ENCODE data around the gene CIITA.
"Not testable (repeated sequence)": the region's sequence is repeated elsewhere in the genome, so short reads cannot be mapped to it uniquely, and the experiment has no call there.

The CIITA gene

DNA sequence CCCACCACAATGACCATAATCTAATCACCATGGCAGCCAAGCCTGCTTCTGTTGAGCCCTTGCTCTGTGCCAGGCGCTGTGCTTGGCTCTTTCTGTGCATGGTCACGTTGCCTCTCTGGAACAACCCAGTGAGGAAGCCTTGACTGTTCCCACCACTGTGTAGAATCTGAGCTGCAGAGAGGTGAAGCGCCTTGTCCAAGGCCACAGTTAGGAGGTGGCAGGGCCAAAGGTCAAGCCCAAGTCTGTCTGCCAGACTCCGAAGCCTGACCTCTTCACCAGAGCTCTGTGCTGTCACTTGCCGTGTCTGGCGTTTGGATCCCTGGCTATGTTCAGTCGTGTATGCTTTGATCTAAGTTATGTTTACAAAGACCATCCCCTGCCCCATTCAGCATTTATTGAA lies 77.9 kb downstream of the CIITA start:
- Histone ChIP-seq H3K36me3 (ENCODE audit: control insufficient read depth, insufficient read depth, low read length) (no peaks in the 10 kb centered on the region), H3K27me3 (ENCODE audit: control insufficient read depth, insufficient read depth, low read length, poor library complexity, severe bottlenecking) (no peaks in the 10 kb centered on the region), H3K4me3 (ENCODE audit: insufficient read depth, low read depth, low read length) (no peak overlapping the region), H3K4me1 (ENCODE audit: control insufficient read depth, insufficient read depth, low read length) (peaks cover 6% of the 10 kb centered on the region), H3K9me3 (ENCODE audit: control insufficient read depth, low read length) (no peaks in the 10 kb centered on the region), H3K27ac (ENCODE audit: insufficient read depth, low read depth, low read length, poor library complexity, severe bottlenecking) (no peak overlapping the region)
- WGBS, 2 experiments = 93 to 94% methylated on average over 7 of the region's 7 CpGs

DNA sequence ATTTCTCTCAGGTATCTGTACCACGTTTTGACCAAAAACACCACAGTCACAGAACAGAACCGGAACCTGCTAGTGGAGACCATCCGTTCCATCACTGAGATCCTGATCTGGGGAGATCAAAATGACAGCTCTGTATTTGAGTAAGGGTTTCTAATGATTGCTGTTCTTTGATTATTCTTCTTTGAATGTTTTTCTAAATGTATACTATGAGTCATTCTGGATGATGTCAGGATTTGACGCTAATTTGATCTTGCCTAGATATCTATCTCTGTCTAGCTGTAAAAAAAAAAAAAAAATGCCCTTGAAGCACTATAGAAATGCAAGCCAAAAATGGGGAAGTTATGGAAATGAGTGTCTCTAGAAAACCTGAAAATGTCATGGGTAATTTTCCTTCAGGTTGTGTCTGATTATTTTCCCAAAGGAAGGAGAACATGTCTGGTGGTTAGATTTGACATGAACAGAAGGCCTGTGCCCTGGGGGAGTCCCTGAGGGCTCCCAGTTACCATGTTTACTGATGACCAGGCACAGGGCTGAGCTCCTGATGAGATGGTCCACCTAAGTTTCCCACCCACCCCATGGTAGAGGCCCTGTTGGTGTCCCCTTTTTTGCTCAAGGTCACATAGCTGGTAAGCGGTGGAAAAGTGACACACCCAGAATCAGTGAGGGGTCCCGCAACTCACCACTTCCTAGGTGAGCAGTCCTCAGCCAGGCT lies 80.9 kb downstream of the CIITA start:
- Histone ChIP-seq H3K36me3 (ENCODE audit: control insufficient read depth, insufficient read depth, low read length) (peaks cover 6% of the 10 kb centered on the region), H3K9me3 (ENCODE audit: control insufficient read depth, low read length) (no peaks in the 10 kb centered on the region), H3K4me1 (ENCODE audit: control insufficient read depth, insufficient read depth, low read length) (no peaks in the 10 kb centered on the region), H3K27me3 (ENCODE audit: control insufficient read depth, insufficient read depth, low read length, poor library complexity, severe bottlenecking) (no peaks in the 10 kb centered on the region), H3K27ac (ENCODE audit: insufficient read depth, low read depth, low read length, poor library complexity, severe bottlenecking) (no peak overlapping the region), H3K4me3 (ENCODE audit: insufficient read depth, low read depth, low read length) (no peak overlapping the region)
- WGBS, 2 experiments = 93 to 95% methylated on average over 6 of the region's 6 CpGs

DNA sequence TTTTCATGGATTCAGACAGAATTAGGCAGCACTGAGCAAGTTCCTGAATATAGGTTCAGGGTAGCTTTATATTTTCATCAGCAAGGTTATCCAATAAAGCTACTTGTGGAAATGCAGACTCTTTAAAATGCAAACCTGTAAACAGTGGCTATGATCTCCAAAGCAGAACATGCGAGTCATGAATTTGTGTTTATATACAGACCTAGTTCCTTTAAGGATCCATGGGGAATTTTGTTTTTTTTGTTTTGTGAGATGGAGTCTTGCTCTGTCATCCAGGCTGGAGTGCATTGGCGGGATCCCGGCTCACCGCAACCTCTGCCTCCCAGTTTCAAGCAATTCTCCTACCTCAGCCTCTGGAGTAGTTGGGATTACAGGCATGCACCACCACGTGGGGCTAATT lies 82.2 kb downstream of the CIITA start:
- peaks cover 6% of the 10 kb centered on the region for H3K36me3 ChIP-seq (ENCODE audit: control insufficient read depth, insufficient read depth, low read length)
- WGBS, 2 experiments = 91% methylated on average over 5 of the region's 5 CpGs
- no peak overlapping the region for H3K4me3 ChIP-seq (ENCODE audit: insufficient read depth, low read depth, low read length)
- H3K27me3 ChIP-seq (ENCODE audit: control insufficient read depth, insufficient read depth, low read length, poor library complexity, severe bottlenecking) = no peaks in the 10 kb centered on the region
- H3K9me3 ChIP-seq (ENCODE audit: control insufficient read depth, low read length) = no peaks in the 10 kb centered on the region
- H3K27ac ChIP-seq (ENCODE audit: insufficient read depth, low read depth, low read length, poor library complexity, severe bottlenecking) = no peak overlapping the region
- no peaks in the 10 kb centered on the region for H3K4me1 ChIP-seq (ENCODE audit: control insufficient read depth, insufficient read depth, low read length)

DNA sequence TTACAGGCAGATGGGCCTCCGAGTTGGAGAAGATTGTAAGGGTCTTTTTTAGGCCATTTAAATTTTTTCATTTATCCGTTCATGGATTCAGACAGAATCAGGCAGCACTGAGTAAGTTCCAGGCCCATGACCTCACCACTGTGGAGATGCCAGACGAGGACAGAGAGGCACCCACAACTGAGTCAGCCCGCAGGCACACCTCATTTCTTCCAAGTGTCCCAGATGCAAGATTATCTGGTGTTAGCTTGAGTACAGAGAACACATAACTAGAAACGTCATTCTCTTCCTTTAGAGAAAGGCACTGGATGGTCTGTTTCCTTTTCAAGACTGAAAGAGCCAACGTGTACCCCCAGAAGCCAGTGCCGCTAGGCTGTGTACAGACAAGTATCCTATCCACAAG lies 84.2 kb downstream of the CIITA start:
- WGBS, 2 experiments = 92 to 94% methylated on average over 7 of the region's 7 CpGs
- Histone ChIP-seq H3K9me3 (ENCODE audit: control insufficient read depth, low read length) (no peaks in the 10 kb centered on the region), H3K36me3 (ENCODE audit: control insufficient read depth, insufficient read depth, low read length) (peaks cover 6% of the 10 kb centered on the region), H3K4me1 (ENCODE audit: control insufficient read depth, insufficient read depth, low read length) (no peaks in the 10 kb centered on the region), H3K27ac (ENCODE audit: insufficient read depth, low read depth, low read length, poor library complexity, severe bottlenecking) (no peak overlapping the region), H3K4me3 (ENCODE audit: insufficient read depth, low read depth, low read length) (no peak overlapping the region), H3K27me3 (ENCODE audit: control insufficient read depth, insufficient read depth, low read length, poor library complexity, severe bottlenecking) (no peaks in the 10 kb centered on the region)

DNA sequence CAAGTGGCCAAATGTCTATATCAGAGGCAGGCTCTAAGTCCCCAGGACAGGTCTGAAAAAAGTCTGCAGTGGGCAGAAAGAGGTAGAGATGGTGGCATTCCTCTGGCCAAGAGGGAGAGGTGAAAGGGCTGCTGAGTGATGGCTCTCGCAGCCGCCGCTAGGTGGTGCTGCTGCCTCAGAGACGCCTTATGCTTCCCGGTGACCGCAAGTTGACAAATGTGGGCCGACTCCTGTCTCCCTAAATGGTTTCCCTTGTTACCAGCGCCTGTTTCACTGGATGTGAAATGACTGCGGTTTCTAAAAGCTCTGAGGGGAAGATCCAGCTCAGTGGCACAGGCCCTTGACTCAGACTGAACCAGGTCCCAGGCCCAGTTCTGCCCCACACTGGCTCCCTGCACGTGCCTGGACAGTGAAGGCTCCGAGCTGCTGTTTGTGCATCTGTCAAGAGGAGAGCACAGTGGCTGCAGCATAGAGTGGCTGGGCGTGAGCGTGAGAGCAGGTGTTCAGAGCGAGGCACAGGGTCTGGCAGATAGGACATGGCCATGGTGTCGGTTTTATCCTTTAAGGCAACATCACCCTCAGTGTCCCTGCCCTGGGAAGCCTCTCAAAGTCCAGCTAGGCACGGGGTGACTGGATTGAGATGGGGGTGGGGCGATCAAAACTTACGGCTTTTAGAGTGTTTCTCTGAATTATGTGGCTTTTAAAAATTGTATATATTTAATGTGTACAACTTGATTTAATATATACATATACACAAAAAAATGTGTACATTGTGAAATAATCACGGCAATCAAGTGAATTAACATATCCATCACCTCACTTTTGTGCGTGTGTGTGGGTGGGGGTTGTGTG lies 87.3 kb downstream of the CIITA start:
- Histone ChIP-seq H3K36me3 (ENCODE audit: control insufficient read depth, insufficient read depth, low read length) (peaks cover 6% of the 10 kb centered on the region), H3K27me3 (ENCODE audit: control insufficient read depth, insufficient read depth, low read length, poor library complexity, severe bottlenecking) (no peaks in the 10 kb centered on the region), H3K4me1 (ENCODE audit: control insufficient read depth, insufficient read depth, low read length) (no peaks in the 10 kb centered on the region), H3K4me3 (ENCODE audit: insufficient read depth, low read depth, low read length) (no peak overlapping the region), H3K9me3 (ENCODE audit: control insufficient read depth, low read length) (no peaks in the 10 kb centered on the region), H3K27ac (ENCODE audit: insufficient read depth, low read depth, low read length, poor library complexity, severe bottlenecking) (no peak overlapping the region)
- 52 to 54% methylated on average over 19 to 20 of the region's 20 CpGs for WGBS, 2 experiments

DNA sequence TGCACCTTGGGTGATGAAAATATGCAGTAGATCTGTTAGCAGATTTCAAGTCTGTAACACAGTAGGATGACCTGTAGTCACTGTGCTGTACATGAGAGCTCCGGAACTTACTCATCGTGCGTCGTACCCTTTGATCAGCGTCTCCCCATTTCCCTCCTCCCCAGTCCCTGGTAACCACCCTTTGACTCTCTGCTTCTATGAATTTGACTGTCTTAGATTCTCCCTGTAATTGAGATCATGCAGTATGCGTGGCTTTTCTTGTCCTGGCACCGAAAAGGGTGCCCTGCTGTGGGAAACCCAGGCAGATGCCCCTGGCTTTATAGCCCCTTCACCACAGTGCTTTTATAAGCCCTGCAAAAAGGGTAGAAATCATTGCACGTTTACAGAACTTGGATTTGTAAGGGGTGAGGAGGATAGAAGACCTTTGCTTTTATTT lies 87.9 kb downstream of the CIITA start:
- H3K4me1 ChIP-seq (ENCODE audit: control insufficient read depth, insufficient read depth, low read length) = no peaks in the 10 kb centered on the region
- H3K27ac ChIP-seq (ENCODE audit: insufficient read depth, low read depth, low read length, poor library complexity, severe bottlenecking) = no peak overlapping the region
- 93 to 97% methylated on average over 8 of the region's 8 CpGs for WGBS, 2 experiments

DNA sequence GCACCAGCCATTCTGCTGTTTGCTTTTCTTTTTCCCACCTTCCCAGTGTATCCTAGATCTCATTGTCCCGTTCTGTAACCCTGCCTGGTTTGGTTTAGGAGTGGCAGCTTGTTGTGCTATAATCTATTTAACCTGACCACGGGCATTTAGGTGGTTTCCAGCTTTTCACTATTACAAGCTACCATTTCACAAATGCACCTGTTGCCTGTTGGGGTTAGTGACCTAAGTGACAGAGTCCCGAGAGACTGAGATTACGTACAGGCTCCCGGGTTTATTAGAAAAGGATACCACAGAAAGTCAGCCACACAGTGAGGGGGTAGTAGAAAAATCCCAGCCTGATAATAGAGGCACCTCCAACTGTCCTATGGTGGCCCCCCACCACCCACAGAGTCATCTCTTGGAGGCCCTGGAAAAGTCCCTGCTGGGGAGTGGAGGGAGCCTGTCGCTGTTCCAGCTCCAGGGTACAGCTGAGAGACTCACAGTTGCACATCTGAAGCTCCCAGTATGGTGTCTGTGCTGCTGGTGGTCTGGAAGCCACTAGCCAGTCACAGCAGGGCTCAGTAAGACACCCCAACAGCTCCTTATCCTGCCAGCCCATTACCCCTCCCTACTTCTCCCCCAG lies 88.5 kb downstream of the CIITA start:
- Histone ChIP-seq H3K36me3 (ENCODE audit: control insufficient read depth, insufficient read depth, low read length) (peaks cover 6% of the 10 kb centered on the region), H3K27ac (ENCODE audit: insufficient read depth, low read depth, low read length, poor library complexity, severe bottlenecking) (no peak overlapping the region), H3K9me3 (ENCODE audit: control insufficient read depth, low read length) (no peaks in the 10 kb centered on the region), H3K27me3 (ENCODE audit: control insufficient read depth, insufficient read depth, low read length, poor library complexity, severe bottlenecking) (no peaks in the 10 kb centered on the region), H3K4me3 (ENCODE audit: insufficient read depth, low read depth, low read length) (no peak overlapping the region), H3K4me1 (ENCODE audit: control insufficient read depth, insufficient read depth, low read length) (no peaks in the 10 kb centered on the region)
- 90 to 91% methylated on average over 6 of the region's 6 CpGs for WGBS, 2 experiments

More for the DNA sequence above, 87.9 kb downstream of the CIITA start:
- Histone ChIP-seq H3K9me3 (ENCODE audit: control insufficient read depth, low read length) (no peaks in the 10 kb centered on the region), H3K27me3 (ENCODE audit: control insufficient read depth, insufficient read depth, low read length, poor library complexity, severe bottlenecking) (no peaks in the 10 kb centered on the region), H3K4me3 (ENCODE audit: insufficient read depth, low read depth, low read length) (no peak overlapping the region), H3K36me3 (ENCODE audit: control insufficient read depth, insufficient read depth, low read length) (peaks cover 6% of the 10 kb centered on the region)

DNA sequence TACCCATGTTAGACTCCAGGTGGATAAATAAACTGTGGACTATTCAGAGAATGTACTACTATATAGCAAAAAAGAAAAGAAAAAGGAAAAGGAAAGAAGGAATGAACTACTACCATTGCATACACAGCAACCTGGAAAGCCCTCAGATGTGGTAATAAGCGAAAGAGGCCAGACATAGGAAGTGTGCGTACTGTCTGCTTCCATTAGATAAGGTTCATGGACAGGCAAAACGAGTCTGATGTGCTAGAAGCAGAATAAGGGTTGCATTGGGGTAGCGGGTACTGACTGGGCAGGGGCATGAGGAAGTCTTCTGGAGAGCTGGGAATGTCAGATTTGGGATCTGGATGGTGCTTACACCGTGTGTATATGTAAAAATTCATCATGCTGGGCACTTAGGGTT lies 89.1 kb downstream of the CIITA start:
- H3K27me3 ChIP-seq (ENCODE audit: control insufficient read depth, insufficient read depth, low read length, poor library complexity, severe bottlenecking) = no peaks in the 10 kb centered on the region
- peaks cover 6% of the 10 kb centered on the region for H3K36me3 ChIP-seq (ENCODE audit: control insufficient read depth, insufficient read depth, low read length)
- H3K9me3 ChIP-seq (ENCODE audit: control insufficient read depth, low read length) = no peaks in the 10 kb centered on the region
- no peak overlapping the region for H3K4me3 ChIP-seq (ENCODE audit: insufficient read depth, low read depth, low read length)
- no peaks in the 10 kb centered on the region for H3K4me1 ChIP-seq (ENCODE audit: control insufficient read depth, insufficient read depth, low read length)
- no peak overlapping the region for H3K27ac ChIP-seq (ENCODE audit: insufficient read depth, low read depth, low read length, poor library complexity, severe bottlenecking)
- WGBS, 2 experiments = 94 to 95% methylated on average over 5 of the region's 5 CpGs

DNA sequence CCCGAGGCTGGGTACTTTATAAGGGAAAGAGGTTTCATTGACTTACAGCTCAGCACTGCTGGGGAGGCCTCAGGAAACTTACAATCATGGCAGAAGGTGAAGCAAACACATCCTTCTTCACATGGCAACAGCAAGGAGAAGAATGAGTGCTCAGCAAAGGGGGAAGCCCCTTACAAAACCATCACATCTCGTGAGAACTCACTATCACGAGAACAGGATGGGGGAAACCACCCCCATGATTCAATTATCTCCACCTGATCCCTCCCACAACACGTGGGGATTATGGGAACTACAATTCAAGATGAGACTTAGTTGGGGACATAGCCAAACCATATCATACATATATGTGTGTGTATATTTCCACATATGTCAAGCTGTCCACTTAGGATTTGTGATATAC lies 89.6 kb downstream of the CIITA start:
- not testable (repeated sequence) for H3K27ac ChIP-seq (ENCODE audit: insufficient read depth, low read depth, low read length, poor library complexity, severe bottlenecking); H3K36me3 ChIP-seq (ENCODE audit: control insufficient read depth, insufficient read depth, low read length); H3K4me1 ChIP-seq (ENCODE audit: control insufficient read depth, insufficient read depth, low read length); H3K9me3 ChIP-seq (ENCODE audit: control insufficient read depth, low read length); H3K4me3 ChIP-seq (ENCODE audit: insufficient read depth, low read depth, low read length); H3K27me3 ChIP-seq (ENCODE audit: control insufficient read depth, insufficient read depth, low read length, poor library complexity, severe bottlenecking)
- WGBS, 2 experiments = 82 to 91% methylated on average over 3 to 4 of the region's 4 CpGs

DNA sequence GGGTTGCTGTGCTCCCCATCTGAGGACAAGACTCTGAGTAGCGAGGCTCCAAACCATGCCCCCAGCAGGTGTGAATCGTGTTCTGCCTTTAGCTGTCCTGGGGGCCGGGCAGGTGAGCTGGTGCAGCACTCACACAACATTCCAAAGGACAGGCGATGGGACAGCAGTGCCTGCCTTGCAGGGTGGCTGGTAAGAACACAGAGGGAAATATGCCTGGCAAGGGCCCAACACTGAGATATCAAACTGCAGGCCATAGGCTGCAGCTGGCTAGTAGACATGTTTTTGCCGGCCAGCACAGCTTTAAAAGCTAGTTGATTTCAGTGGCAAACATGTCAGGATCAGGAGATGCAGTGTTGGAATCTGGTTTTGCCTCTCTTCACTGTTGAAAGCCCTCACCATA lies 91.0 kb downstream of the CIITA start:
- no peak overlapping the region for H3K27ac ChIP-seq (ENCODE audit: insufficient read depth, low read depth, low read length, poor library complexity, severe bottlenecking)

More for the DNA sequence above, 91.0 kb downstream of the CIITA start:
- Histone ChIP-seq H3K4me3 (ENCODE audit: insufficient read depth, low read depth, low read length) (no peak overlapping the region), H3K36me3 (ENCODE audit: control insufficient read depth, insufficient read depth, low read length) (peaks cover 2% of the 10 kb centered on the region), H3K27me3 (ENCODE audit: control insufficient read depth, insufficient read depth, low read length, poor library complexity, severe bottlenecking) (no peaks in the 10 kb centered on the region), H3K9me3 (ENCODE audit: control insufficient read depth, low read length) (no peaks in the 10 kb centered on the region), H3K4me1 (ENCODE audit: control insufficient read depth, insufficient read depth, low read length) (no peaks in the 10 kb centered on the region)
- WGBS, 2 experiments = 95 to 96% methylated on average over 5 of the region's 5 CpGs

Data from ectodermal cell (in vitro differentiated cells).